Inflammatory macrophage (primary cell): ENCODE results near the gene ARMC9.
A peak's percentile ranks its signal among the peaks of the same experiment; 100 is the strongest.
"Not testable (repeated sequence)": the region's sequence is repeated elsewhere in the genome, so short reads cannot be mapped to it uniquely, and the experiment has no call there.

Experiments used
- DNase-seq, 2 donors: peaks; one replicate each; pipeline ENCODE4 v3.0.0-alpha.2; 2020 to 2022

ARMC9 gene

GRCh38 chr2:231343006-231343710, 144.7 kb downstream of the ARMC9 start:
- peak; percentile 56 to 67 for DNase-seq

DNA sequence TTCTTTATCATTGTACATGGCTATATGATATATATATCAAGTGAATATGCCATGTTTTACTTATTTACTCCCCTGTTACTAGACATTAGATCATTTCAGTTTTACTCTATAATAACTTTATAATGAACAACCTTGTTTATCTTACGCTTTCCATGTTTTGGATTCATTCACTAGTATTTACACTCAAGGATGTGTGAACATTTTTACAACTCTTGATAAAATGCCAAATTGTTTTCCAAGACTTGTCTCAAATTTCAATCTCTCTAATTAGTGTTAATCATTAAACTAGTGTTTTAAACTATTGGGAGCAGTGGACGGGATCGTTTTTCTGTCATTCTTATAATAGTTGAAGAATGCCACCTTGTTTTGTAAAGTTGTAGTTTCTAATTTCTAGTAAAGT, 145.6 kb downstream of the ARMC9 start:
- DNase-seq: no peak

- DNase-seq: no peak
These were observed 146.4 kb downstream of the ARMC9 start for GRCh38 chr2:231344851-231345250.

DNA sequence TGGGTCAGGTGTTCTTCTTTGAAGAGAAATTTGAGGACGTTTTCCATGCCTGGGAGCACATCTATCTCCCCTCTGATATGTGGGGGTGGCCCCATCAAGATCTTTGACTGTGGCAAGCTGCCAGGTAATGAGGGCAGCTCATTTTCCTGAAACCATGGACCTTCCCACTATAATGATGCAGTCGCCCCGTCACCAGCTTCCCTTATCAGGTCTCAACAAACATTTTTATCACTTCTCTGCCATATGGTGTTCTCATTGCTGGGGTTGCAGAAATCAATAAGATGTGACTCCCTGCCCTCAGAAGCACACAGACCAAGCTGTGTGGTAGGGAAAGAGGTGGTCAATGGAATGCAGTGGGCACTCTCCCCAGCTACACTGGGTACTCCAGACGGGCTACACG, 148.7 kb downstream of the ARMC9 start:
- DNase-seq: no peak

DNA sequence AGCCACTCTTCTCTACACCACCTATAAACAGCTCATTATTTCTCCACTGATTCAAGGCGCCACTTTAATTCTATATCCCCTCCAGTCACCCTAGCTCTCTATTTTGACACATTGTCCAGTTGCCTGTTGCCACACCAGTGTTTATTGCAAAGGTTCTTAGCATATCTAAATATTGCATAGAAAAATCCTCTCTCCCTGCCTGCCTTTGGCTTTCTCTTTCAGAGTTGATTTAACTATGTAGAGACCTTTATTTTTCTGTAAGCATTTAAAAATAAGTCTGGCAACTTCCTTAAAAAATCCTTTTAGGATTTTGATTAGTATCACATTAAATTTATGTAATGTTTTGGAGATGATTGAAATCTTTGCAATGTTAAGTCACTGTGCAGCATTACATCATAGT, 149.2 kb downstream of the ARMC9 start:
- no peak for DNase-seq

DNA sequence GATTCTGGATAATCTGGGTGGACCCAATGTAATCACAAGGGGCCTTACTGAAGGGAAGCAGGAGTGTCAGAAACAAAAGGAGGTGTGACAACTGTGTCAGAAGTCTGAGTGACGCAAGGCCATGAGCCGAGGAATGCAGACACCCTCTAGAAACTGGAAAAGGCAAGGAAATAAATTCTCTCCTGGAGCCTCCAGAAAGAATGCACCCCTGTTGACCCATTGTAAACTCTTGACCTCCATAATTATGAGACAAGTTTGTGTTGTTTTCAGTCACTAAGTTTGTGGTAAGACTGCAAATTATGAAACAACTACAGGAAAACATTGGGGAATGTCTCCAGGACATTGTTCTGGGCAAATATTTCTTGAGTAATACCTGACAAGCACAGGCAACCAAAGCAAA, 149.7 kb downstream of the ARMC9 start:
- DNase-seq: peak in 1 of 2 donors; percentile 45

GRCh38 chr2:231348704-231349373, 150.4 kb downstream of the ARMC9 start:
- peak; percentile 69 to 70 for DNase-seq

- not testable (repeated sequence) for DNase-seq
These were observed 150.9 kb downstream of the ARMC9 start for GRCh38 chr2:231349374-231349735.

GRCh38 chr2:231351648-231352047, 153.2 kb downstream of the ARMC9 start:
- DNase-seq: no peak

GRCh38 chr2:231353469-231353868, 155.0 kb downstream of the ARMC9 start:
- no peak for DNase-seq

DNA sequence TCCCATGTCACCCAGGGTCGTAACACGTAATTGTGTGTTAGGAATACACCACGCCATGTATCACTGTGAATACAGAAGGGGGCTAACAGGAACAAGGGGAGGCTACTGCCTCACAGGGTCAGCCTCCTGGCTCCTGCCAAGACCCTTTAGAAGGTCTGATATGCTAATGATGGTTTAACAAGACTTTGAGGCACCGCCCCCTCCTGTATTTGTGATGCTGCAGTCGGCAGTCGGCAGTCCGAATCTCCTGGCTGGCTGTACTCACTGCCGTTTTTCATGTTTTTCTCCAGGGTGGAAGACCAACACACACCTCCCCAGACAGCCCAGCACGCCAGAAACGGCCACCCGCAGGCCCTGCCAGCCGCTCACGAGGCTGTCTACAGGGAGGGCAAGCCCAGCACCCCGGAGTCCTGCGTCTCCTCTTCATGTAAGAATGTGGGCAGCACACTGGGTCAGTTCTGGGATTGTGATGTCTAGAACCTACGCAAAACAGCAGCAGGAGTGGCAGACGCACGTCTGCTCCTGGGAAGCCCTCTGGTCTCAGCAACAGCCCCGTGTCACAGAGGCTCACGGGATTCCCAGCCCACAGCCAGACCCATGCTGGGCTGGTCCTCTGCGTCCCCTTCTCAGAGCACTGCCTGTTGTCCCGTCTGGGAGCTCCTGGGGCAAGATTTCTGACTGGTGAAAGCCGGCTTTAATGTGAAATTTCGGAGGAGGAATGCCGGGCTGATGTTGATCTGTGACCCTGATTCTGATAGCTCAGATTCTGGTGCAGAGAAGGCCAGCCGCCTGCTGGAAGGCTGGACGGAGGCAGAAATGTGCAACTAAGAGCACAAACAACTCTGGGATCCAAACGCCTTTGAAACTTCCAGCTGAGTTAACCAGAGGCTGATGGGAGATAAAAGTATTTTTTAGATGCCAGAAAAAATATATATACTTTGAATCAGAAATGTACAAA, 157.4 kb downstream of the ARMC9 start:
- DNase-seq: no peak

DNA sequence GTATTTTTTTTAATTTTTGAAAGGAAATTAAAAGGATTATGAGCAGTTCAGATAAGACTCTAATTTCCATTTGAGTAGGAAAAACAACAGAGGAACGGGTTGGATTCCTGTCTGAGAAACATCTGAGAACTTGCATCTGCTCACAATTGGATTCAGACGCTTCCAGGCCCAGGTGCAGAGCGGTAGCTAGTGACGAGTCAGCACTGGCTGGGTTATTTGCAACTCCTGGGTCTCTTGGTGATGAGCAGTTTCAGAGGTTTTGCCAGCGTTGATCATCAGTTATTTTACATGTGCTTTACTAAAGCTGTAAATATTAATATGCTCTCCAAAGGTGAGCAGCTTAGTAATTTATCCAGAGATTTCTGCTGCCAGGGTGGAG, 158.0 kb downstream of the ARMC9 start:
- no peak for DNase-seq

DNA sequence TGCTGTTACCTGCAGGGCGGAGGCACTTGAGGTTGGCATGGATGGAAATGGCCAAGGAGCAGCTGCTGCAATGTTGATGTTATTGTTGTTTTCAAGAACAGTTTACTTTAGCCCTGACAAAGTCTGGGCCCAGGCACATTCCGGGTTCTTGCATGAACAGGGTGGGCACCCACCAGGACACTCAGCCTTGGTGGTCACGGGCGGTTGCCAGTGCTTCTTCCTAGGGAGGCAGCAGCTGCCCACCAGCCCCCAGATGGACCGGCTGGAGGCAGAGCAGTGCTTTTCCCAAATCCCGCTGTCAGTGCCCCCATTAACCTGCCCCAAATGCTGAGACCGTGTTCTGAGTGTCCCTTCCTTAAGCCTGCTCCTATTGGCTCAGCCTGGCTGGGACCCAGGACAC, 158.6 kb downstream of the ARMC9 start:
- DNase-seq: no peak

DNA sequence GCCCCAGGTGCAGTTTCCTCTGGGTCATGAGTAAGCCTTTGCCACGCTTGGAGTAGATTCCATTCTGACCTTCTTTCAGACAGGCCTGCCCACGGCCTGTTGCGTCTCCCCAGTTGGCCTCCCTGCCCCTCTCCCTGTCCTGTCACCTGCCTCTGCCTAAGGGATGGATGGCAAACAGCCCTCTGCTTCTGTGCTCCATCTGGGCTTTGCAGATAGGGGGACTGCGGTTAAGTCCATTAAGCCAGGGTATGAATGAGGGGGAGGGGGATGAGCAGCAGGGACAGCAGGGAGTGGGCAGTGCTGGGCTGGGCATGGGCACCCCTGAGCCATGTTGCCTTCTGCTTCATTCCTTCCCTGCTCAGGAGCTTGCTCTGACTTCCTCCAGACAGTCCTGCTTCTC, 159.5 kb downstream of the ARMC9 start:
- no peak for DNase-seq

- peak; percentile 13 to 43 for DNase-seq
These were observed 161.0 kb downstream of the ARMC9 start for GRCh38 chr2:231359441-231359840.

GRCh38 chr2:231359948-231360347, 161.5 kb downstream of the ARMC9 start:
- DNase-seq: no peak

GRCh38 chr2:231360401-231360800, 162.0 kb downstream of the ARMC9 start:
- DNase-seq: no peak

DNA sequence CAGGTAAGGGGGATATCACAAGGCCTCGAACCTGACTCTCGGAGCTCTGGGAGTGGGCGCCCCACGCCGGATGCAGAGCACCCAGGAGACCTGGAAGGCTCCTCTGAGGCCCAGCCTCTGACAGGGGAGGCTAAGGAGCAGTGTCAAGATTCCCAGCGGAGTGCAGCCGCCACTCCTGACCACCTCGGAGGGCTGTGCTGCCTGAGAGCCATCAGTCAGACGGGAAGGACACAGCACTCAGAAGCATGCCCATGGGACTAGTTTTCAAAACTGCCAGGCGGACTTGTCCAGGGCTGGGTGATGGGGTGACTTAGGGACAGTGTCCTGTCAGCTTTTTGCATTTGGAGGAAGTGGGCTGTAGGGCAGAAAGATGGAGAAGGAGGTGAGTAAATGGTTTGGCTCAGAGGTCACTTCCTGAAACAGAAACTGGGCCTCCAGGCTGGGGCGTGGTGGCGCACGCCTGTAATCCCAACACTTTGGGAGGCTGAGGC, 162.5 kb downstream of the ARMC9 start:
- peak; percentile 71 to 77 for DNase-seq

GRCh38 chr2:231361701-231362554, 163.5 kb downstream of the ARMC9 start:
- peak; percentile 83 to 85 for DNase-seq

DNA sequence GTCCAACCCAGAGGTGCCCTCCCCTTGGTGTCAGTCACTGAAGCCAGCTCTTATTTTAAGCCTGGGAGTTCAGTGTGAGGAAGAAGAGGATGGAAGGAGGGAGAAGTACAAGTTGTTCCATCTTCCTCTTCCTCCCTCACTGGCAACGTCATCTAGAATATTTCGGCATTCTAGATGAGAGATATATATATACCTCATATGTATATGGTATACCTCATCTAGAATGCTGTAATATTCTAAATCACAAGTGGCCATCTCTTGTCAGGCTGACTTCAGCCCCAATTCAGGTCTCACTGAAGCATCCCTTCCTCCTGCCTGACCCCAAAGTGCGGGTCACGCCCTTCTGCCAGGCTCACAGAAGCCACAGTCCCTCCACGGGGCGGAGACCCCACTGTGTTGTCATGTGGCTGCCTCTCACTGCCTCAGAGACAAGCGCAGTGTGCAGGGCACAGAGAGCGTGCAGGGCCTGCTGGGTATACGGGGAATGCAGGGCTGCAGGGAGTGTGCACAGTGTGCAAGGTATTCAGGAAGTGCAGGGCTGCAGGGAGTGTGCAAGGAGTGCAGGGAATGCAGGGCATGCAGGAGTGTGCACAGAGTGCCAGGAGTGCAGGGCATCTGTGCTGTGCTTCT, 164.2 kb downstream of the ARMC9 start:
- DNase-seq: peak in 1 of 2 donors; percentile 66

GRCh38 chr2:231364061-231364460, 165.6 kb downstream of the ARMC9 start:
- no peak for DNase-seq
